Activated CD8-positive, alpha-beta memory T cell treated with anti-CD3 and anti-CD28 coated beads, Interleukin-2, amount 50 U/mL, for 4 hours (primary cell): ENCODE data around the gene CDR2.
A peak's percentile ranks its signal among the peaks of the same experiment; 100 is the strongest.

Experiments used
- DNase-seq: peaks from one replicate; pipeline ENCODE4 v3.0.0-alpha.2; 2020

Gene CDR2

DNA sequence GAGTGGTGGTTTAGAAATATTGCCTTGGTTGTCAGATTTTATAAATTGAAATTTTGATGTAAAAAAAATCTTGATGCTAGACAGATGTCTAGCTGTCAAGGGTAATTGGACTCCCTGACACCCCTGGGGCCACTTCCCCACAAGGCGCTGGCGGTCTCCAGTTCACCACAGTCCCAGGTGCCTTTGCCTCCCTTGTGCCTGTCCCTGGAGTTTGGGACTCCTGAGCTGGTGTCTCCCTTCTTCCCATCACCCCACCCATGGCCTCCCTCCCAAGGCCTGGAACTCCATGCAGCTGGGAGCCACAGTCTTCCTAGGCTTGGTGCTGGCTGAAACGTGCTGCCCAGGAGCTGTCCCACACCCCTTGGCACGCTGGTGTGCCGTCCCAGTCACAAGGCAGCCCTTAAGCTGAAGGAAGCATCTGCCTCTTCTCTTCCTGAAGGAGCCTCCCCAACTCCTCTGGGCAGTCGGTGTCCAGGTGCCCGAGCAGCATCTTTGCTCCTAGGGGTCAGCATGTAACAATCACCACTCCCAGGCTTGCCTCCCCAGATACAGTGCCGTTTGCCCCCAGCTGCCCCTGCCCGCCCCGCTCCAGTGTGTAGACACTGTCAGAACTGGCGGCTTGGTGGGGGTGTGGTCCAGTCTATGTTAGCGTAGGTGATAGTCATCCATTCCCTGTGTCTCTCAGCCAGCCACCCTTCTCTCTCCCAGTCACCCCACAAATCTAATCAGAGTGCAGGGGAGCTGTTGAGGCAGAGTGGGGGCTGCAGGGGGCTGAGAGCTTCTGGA is 51.1 kb downstream of the CDR2 start:
- DNase-seq = no peak

GRCh38 chr16:22322741-22323140 is 51.7 kb downstream of the CDR2 start:
- DNase-seq = no peak

- no peak for DNase-seq
Observed at GRCh38 chr16:22322021-22322471, 52.4 kb downstream of the CDR2 start.

GRCh38 chr16:22321340-22322001 is 52.9 kb downstream of the CDR2 start:
- peak; percentile 67 for DNase-seq

DNA sequence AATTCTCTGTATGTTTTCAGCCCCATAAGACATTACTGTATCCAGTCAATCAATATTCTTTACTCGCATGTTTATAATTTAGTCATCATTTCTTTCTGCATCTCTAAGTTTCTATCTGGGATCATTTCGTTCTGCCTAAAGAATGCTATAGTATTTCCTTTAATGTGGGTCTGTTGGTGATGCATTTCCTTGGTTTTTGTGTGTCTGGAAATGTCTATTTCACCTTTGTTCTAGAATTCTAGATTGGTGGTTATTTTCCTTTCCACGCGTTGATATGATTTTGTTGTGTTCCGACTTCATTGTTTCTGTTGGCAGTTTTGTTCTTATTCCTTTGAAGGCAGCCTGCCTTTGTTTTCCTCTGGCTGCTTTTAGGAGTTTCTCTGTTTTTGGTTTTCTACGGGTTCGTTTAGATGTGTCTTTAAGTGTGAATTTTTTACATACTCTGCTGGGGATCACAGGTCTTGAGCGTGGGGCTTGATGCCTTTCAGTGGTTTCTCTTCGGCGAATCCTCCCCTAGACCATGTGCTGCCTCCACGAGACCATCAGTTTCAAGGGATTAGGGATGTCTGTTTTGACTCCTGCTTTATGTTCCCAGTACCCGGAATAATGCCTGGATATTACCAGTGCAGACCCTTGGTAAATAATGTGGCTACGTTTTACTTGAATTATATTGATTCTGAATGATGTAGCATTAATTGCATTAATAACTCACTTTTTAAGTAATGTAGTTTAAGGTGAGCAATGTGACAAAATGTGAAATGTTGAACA is 53.7 kb downstream of the CDR2 start:
- no peak for DNase-seq

DNA sequence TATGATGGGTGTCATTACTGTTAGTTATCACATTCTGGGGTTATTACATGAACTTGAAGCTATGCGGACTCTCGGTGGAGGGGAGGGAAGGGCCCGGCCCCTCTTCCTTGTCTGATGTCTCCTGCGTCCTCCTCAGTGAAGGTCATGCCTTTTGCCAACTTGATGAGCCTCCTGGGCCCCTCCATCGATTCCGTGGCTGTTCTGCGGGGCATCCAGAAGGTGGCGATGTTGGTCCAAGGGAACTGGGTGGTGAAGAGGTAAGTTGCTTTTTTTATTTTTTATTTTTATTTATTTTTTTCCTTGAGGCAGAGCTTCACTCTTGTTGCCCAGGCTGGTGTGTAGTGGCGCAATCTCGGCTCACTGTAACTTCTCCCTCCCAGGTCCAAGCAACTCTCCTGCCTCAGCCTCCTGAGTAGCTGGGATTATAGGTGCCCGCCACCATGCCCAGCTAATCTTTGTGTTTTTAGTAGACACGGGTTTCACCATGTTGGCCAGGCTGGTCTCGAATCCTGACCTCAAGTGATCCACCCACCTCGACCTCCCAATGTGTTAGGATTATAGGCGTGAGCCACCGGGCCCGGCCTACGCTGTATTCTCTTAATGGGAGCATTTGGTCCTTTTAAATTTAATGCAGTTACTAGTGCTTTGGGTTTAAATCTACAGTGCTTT is 55.6 kb downstream of the CDR2 start:
- peak; percentile 62 for DNase-seq

DNA sequence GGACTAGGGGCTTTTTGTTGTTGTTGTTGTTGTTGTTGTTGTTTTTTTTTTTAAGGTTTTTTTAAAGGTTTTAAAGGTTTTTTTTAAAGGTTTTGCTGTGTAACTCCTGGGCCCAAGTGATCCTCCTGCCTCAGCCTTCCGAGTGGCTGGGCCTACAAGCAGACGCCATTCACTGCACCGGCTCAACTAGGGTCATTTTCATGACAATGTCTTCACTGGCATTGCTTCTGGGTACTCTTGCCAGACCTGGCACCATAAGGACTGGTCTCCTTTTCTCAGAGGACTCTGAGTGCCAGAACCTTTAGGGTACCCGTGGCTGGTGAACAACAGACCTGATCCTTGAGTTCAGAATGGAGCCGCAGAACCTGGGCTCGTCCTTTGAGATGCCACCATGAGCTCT is 56.8 kb downstream of the CDR2 start:
- DNase-seq = no peak

- no peak for DNase-seq
Observed at GRCh38 chr16:22317001-22317530, 57.4 kb downstream of the CDR2 start.

GRCh38 chr16:22316411-22316811 is 58.0 kb downstream of the CDR2 start:
- no peak for DNase-seq

GRCh38 chr16:22315979-22316378 is 58.4 kb downstream of the CDR2 start:
- DNase-seq = no peak

DNA sequence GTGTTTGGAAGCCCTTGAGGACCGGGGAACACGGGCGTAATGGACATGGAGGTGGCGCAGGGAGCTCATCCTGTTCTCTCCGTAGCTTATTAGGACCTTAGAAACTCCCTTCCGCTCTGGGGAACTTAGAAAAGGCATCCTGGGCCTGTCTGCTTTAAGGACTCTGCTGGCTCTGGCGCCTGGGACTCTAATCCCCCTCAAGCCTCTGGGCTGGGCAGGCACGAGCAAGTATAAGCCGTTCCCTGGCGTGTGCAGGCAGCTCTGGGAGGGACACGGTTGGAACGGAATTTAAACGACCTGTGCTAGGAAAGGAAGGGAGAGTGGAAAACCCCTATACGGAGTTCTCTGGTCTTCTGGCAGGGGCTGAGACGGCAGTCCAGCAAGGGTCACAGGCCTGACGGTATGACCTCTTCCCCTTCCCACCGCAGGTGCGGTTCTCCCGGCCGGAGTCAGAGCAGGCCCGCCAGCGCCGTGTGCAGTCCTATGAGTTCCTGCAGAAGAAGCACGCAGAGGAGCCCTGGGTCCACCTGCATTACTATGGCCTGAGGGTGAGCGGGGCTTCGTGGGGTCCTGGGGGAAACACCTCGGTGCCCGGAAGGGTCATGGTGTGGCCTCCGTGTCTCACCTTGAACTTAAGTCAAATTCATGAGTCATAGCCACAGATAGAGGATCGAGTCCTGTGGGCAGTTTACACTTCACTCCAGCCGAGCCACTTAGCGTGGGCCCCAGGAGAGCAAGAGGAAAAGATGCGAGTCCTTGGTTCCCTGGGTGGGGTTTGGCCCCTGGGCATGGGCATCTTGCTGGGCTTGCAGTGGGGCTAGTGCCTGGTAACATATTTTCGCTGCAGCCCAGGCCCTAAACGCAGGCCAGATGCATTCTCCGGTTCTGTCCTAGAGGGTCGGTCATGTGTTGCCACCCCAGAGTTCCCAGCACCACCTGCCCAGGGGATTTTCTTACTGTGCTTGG is 59.5 kb downstream of the CDR2 start:
- no peak for DNase-seq

GRCh38 chr16:22313876-22314470 is 60.4 kb downstream of the CDR2 start:
- no peak for DNase-seq

DNA sequence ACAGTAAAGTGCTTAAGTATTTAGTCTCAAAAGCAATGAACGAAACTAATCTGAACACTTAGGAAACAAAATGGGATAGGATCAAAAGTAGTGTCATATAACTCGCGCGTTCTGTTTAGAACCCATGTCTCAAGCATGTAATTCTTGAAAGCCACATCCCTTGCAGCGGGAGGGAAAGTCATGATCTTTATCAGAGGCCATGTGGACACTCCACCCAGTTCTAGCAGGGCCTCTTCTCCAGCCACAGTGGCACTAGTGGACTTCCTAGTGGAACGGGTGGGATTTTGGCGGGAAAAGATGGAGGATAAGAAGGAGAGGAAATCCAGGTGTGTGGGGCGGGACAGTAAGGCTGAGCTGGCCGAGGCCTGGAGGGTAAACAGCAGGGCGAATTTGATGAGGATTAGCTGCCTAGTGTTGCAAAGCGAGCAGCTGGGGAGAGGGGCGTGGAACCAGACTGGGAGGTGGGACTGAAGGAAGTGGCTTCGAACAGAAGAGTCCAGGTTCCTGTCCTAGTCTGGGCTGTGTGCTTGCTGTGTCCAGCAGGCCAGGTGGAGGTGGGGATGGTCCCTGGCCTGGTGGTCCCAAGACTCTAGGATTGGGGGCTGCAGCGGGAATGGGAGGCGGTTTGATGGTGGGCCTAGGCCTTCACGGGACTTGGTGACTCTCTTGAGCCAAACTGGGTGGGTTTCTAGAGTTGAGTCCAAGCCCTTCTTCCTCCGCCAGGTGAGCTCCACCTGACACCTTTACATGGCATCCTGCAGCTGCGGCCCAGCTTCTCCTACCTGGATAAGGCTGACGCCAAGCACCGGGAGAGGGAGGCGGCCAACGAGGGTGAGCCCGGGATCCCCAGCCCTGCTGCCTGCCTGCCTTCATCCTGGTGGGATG is 61.3 kb downstream of the CDR2 start:
- no peak for DNase-seq

DNA sequence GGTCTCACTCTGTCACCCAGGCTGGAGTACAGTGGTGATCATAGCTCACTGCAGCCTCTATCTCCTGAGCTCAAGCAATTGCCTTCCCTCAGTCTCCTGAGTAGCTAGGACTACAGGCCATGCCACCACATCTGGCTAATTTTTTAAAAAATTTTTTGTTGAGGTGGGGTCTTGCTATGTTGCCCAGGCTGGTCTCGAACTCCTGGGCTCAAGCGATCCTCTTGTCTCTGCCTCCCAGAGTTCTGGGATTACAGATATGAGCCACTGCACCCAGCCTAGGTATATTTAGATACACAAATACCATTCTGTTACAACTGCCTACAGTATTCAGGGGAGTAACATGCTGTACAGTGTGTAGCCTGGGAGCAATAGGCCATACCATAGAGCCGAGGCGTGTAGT is 62.9 kb downstream of the CDR2 start:
- DNase-seq = no peak

- no peak for DNase-seq
Observed at GRCh38 chr16:22308824-22309520, 65.4 kb downstream of the CDR2 start.

GRCh38 chr16:22307838-22308237 is 66.6 kb downstream of the CDR2 start:
- DNase-seq = no peak

GRCh38 chr16:22306788-22307187 is 67.6 kb downstream of the CDR2 start:
- no peak for DNase-seq

DNA sequence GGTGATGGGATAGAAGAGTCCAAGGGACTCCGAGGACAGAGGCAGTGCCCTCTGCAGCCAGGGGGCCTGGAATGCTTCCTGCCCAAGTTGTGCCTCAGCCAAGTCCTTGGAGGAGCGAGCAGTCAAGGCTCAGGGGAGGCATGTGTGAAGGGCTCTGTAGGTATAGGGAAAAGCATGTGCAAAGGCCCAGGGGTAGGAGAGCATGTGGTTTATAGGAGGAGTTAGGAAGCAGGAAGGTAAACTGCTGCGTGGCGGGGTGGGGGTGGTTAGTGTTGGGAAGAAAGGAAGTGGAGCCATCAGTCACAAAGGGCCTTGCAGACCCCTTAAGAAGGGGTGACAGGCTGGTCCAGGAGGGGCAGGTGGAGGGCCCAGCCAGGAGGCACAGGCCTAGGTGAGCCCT is 70.0 kb downstream of the CDR2 start:
- DNase-seq = no peak

DNA sequence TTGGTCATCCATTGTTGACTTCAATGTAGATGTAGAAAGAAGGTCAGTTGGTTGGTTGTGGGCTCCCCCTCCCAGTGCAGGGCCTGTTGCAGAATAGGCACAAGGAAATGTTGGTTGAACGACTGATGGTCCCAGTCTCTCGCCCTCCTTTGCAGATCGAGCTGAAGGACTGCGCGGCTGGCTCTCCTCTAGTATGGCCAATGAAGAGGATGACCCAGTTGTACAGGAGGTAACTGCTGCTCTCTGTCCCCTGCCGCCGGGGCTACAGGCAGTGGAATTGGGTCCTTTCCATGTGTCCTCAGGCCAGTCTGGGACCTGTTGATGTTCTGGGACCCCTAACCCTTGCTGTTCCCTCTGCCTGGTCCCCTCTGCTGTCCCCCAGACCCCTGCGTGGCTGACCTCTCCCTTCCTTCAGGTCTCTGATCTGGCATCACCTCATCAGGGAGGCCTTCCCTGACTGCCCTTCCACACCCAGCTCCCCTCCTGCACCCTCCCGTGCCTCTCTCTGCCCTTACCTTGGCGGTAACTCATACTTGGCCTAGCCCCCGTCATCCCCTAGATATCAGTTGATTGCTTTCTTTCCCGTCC is 71.5 kb downstream of the CDR2 start:
- no peak for DNase-seq
